Measurements from ENCODE around the gene MRPS18B.
A peak's percentile ranks its signal among the peaks of the same experiment; 100 is the strongest.

MRPS18B gene

DNA sequence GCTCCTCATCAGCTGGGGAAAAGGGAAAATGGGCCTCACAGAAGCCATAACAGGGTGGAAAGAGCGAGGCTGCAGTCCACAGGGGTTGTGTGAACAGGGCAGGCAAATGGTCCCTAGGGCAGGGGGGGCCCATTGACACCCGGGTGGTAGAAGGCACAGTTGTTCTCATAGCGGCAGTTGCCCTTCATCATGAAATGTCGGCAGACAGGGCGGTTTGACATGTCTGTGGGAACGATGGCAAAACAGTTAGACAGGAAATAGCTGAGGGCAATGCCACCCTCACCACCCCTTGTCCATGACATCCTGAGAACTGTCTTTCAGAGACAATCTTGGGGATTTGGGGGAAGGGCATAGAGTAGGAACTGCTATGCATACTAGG, 16.2 kb upstream of the MRPS18B start:
- H3K27ac ChIP-seq = no peak overlapping the region

GRCh38 chr6:30601815-30602641, 15.6 kb upstream of the MRPS18B start:
- H3K27ac ChIP-seq = no peak overlapping the region
- no peak overlapping the region for H3K4me3 ChIP-seq

More for the DNA sequence above, 16.2 kb upstream of the MRPS18B start:
- H3K4me3 ChIP-seq = no peak overlapping the region

- H3K27ac ChIP-seq = no peak overlapping the region
- no peak overlapping the region for H3K4me3 ChIP-seq
Measured at GRCh38 chr6:30603961-30604360, 13.7 kb upstream of the MRPS18B start.

DNA sequence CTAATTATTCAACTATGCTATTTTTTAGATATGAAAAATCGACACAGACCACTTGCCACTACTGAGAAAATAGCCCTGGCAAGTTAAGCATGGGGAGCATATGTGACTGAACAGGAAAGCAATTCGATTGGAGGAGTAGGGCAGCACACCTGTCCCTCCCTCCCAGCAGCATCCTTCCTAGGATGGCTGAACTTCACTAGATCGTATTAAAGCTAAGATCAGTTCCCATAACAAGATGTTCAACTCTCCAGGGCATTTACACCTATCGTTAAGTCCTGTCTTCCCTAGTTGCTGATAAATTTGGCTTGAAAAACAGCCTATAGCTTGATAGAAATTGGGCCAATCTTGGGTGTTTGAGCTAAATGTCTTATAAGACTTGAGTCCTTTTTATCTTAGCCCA, 7.6 kb upstream of the MRPS18B start:
- Histone ChIP-seq H3K4me3 (no peak overlapping the region), H3K27ac (peak overlapping the region in 3 of 21 experiments; percentile 14 to 33 (median 21))

DNA sequence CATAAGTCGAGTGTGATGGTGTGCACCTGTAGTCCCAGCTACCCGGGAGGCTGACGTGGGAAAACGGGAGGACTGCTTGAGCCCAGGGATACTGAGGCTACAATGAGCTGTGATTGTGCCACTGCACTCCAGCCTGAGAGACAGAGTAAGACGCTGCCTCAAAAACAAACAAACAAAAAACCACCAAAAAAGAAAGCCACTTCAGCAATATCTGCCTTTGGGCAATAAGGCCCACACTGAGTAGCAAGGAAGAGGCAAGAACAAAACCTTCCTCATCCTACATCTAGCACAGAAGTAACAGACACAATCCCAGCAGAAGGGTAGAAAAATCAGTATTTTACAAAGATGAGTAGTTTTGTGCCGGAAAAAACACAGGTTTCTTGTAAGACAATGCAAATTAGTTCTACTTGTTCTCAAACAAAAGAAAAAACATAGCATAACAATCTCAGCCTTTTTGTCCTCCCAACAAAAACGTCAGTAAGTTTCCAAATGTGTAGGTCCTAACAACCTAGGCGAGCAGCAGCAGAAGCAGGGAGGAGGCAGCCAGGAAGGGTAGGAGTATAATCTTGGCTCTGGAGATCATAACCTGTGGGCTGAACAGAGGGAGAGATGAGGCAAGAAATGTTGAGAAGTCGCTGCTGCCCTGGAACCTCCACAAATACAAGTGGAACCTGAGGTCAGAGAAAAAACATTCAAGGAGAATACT, 6.3 kb upstream of the MRPS18B start:
- Histone ChIP-seq H3K27ac (peak overlapping the region in 5 of 21 experiments; percentile 21 to 45 (median 28)), H3K4me3 (no peak overlapping the region)

- H3K27ac ChIP-seq = peak overlapping the region in 2 of 21 experiments; percentile 17 to 31
- H3K4me3 ChIP-seq = no peak overlapping the region
Measured at GRCh38 chr6:30611856-30612194, 5.8 kb upstream of the MRPS18B start.

- Histone ChIP-seq H3K27ac (peak overlapping the region in 5 of 21 experiments; percentile 6 to 66 (median 17)), H3K4me3 (no peak overlapping the region)
Measured at GRCh38 chr6:30612213-30612612, 5.4 kb upstream of the MRPS18B start.

DNA sequence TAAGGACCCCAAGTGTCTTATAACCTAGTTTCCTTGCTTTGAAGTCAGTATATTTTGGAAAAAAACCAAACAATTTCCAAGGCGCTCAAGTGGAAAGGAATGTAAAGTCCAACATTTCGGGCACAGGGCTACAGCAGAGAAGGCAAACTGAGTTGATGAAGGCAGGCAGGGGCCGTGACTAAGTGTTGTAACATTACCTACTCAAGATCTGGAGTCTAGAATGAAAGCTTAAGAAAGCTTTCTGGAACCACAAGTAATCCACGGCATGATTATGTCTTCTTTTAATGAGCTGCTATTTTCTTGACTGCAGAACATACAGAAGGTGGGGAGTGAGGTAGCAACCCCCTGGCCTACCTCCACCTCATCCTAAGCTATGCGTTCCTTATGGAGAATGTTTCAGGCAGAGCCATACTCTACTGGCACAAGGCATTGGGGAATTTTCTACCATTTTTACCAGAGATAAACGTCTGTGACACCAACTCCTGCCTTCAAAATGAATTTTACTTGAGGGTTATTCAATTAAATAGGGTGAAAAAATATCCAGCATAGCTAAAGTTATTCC, 4.9 kb upstream of the MRPS18B start:
- H3K4me3 ChIP-seq = no peak overlapping the region
- peak overlapping the region in 5 of 21 experiments; percentile 7 to 93 (median 33) for H3K27ac ChIP-seq

DNA sequence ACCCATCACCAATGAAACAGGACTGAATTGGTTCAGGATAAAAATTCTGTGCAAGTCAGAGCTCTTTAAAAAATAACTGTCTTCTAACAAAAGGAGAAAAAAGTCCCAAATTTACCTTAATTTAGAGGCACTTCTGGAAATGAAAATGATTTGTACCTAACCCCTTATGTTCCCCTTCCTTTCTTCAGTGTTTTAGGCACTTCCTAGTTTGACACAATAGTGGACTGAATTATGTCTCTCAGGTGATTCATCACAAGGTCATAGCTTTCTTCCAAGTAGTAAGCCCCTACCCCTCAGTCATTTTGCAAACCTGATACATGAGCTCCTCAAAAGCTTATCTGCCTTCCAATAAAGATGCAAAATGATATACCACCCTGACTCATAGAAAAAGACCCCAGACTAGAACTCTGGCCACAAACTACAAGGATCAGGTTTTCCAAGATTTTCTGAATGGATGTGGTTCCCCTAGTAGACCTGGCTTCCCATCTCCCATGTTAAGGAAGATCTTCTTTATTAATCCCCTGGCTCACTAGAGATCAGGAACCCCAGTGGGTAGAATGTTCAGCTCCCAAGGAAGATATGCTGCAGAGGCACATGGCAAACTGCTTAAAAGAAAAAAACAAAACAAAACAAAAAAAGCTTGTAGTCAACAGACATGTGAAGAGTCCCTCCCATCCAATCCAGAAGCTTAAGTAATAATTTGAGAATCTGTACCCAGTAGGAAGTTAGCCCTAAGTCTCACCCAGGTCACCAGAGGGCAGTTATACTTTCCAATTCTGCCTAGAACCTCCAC, 4.2 kb upstream of the MRPS18B start:
- Histone ChIP-seq H3K4me3 (peak overlapping the region in 2 of 7 experiments; percentile 80 to 86), H3K27ac (peak overlapping the region in 9 of 21 experiments; percentile 93 to 100 (median 95))

GRCh38 chr6:30614044-30614842, 3.4 kb upstream of the MRPS18B start:
- Histone ChIP-seq H3K27ac (peak overlapping the region in 20 of 21 experiments; percentile 24 to 100 (median 94)), H3K4me3 (peak overlapping the region; percentile 21 to 97 (median 80))

- peak overlapping the region; percentile 58 to 97 (median 80) for H3K4me3 ChIP-seq
- peak overlapping the region; percentile 62 to 100 (median 97) for H3K27ac ChIP-seq
Measured at GRCh38 chr6:30614843-30615218, 2.8 kb upstream of the MRPS18B start.

DNA sequence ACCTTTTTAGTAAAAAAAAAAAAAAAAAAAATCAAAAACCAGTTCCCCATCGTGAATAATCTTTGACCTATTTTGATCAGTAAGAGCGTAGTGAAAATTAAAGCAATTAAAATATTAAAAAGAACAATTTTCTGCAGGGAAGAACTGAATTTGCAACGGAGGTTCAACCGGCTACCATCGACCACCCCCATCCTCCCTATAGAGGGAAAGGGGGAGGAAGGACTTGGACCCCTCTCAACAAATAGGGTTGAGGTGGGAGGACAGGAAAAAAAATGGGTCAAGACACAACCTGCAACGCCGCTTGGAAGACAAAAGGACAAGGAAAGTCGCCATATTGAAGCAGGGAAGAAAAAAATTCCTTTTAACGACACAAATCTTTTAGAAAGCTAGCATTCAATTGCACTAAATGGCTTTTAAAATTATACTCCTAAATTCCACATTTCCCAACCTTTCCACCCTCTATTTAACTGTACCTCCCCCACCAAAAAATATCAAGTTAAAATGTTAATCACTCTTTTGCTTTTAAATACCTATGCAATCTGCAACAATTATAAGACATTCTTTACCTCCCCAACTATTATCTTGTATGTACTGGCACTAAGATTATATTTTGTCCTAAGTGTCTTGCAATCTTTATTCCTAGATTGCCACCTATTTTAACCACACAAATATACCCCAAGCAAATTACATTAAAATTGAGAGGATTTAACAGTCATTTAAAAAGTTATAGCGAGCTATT, 2.3 kb upstream of the MRPS18B start:
- peak overlapping the region; percentile 58 to 97 (median 80) for H3K4me3 ChIP-seq

DNA sequence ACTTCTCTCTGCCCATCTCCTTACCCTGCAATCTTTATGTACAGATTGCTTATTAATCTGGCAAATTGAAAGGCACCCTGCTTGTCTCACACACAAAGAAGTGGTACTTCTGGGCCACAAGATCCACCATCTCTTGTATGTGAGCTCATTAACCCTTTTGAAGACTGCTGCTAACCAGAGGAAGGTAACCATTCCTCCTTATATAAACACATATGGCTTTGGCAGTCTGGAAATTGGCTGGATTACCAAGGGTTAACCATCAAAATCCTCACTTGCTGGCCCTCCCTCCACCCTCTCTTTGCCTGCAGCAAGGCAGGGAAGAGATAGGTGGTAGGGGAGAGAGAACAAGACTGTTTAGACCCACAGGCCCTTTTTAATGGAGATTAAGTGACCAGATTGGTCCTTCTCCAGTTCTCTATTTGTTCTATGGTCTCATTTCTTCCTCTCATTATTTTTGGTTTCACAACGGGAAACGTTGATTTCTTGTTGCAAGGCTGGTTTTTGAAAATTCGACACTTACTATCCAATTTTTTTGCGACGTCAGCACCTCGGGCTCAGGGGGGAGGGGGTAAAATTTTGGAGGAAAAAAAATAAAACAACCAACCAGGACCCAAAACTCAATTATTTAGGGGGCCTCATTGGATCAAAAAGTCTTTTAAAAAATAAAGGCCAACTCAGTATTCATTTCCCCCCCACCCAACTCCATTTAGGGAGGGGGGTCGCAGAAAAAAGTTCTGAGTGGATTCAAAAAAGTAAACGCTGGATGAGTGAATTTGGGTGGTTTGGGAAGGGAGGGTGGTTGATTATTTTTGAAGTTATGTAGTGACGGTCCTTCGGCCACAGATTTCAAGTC, 1.5 kb upstream of the MRPS18B start:
- Histone ChIP-seq H3K4me3 (peak overlapping the region; percentile 58 to 97 (median 80)), H3K27ac (peak overlapping the region; percentile 60 to 100 (median 97))

More for the DNA sequence above, 2.3 kb upstream of the MRPS18B start:
- peak overlapping the region; percentile 60 to 100 (median 97) for H3K27ac ChIP-seq

- peak within 1 kb of the TSS; percentile 58 to 97 (median 80) for H3K4me3 ChIP-seq
- H3K27ac ChIP-seq = peak within 1 kb of the TSS; percentile 60 to 100 (median 97)
Measured at GRCh38 chr6:30616811-30617564, 652 bp upstream of the MRPS18B start, which contains the start of gene PPP1R10. TSS of gene PPP1R10 (minus strand) at chr6:30617243. CDS start at chr6:30609944, 7,299 bp downstream.

DNA sequence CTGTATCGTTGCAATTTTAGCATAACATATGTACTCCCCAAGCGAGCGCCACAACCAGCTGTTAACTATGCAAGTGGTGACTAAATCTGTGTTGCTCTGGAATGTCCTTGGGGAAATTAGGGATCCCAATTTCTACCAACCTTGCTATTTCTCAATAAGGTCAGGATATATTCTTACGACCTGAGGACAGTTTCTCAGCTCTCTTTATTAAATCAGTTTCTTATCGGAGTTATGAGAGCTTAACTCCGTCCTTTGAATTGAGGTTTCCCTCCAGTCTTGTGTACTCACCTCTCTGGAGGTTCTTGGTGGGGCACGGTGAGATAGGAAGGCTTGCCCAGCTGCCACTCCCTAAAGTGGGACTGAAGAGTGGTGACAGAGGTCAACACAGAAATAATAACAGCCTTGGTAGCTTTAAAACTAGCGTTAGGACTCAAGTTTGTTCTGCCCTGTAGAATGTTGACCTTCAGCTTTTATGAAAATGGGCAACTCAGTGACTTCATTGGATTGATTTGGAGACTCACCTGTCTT, 694 bp downstream of the MRPS18B start:
- peak overlapping the region; percentile 48 to 86 (median 55) for H3K4me3 ChIP-seq
- H3K27ac ChIP-seq = peak overlapping the region; percentile 2 to 100 (median 95)

- Histone ChIP-seq H3K27ac (peak overlapping the region in 1 of 21 experiments; percentile 26), H3K4me3 (no peak overlapping the region)
Measured at GRCh38 chr6:30619561-30619960, 1.9 kb downstream of the MRPS18B start.

Measured in skin epidermis (tissue), 12 donors.